ENCODE results near the gene SCAF1. TPM values are rescaled to one million over a fixed set of nuclear protein-coding genes. Genes with fewer than 3 reads are reported as not detected.

The SCAF1 gene
- total RNA-seq, 1 experiment from 2014 or later, result 81.3 TPM

DNA sequence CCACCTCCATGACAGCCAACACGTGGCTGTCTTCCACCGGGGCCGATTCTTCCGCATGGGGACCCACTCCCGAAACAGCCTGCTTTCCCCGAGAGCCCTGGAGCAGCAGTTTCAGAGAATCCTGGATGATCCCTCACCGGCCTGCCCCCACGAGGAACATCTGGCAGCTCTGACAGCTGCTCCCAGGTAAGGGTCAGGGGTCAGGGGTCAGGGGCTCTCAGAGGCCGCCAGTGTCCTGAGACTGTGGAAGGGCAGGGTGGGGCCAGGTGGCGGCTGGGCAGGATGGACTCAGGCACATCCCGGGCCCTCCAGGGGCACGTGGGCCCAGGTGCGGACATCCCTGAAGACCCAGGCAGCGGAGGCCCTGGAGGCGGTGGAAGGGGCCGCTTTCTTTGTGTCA lies 63.9 kb downstream of the SCAF1 start:
- no peaks in the 10 kb centered on the region for H3K27me3 Mint-ChIP-seq (ENCODE audit: insufficient read depth, unreplicated experiment)

More for the DNA sequence above, 63.9 kb downstream of the SCAF1 start:
- intact Hi-C loops (cut with micrococcal nuclease), result no loop called here
- no TSS peak for BruUV-seq (replicated peaks)
- Mint-ChIP-seq H3K4me3 (ENCODE audit: unreplicated experiment) (no peak overlapping the region), H3K9me3 (ENCODE audit: unreplicated experiment) (peaks cover 7% of the 10 kb centered on the region), H3K27ac (ENCODE audit: low read depth, unreplicated experiment) (no peak overlapping the region), H3K4me1 (ENCODE audit: insufficient read depth, unreplicated experiment) (peaks cover 5% of the 10 kb centered on the region), H3K36me3 (ENCODE audit: insufficient read depth, unreplicated experiment) (no peaks in the 10 kb centered on the region)
- TF ChIP-seq, protein P1, sequence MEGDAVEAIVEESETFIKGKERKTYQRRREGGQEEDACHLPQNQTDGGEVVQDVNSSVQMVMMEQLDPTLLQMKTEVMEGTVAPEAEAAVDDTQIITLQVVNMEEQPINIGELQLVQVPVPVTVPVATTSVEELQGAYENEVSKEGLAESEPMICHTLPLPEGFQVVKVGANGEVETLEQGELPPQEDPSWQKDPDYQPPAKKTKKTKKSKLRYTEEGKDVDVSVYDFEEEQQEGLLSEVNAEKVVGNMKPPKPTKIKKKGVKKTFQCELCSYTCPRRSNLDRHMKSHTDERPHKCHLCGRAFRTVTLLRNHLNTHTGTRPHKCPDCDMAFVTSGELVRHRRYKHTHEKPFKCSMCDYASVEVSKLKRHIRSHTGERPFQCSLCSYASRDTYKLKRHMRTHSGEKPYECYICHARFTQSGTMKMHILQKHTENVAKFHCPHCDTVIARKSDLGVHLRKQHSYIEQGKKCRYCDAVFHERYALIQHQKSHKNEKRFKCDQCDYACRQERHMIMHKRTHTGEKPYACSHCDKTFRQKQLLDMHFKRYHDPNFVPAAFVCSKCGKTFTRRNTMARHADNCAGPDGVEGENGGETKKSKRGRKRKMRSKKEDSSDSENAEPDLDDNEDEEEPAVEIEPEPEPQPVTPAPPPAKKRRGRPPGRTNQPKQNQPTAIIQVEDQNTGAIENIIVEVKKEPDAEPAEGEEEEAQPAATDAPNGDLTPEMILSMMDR (IDR thresholded peaks at IDR 0.05; ENCODE audit: unreplicated experiment), result no peak
- ChIA-PET CTCF (interaction anchor here (0.6 to 0.7 kb wide), 2 partner anchors 12 to 26 kb away, joined by 3 to 4 read pairs; no protein-coding TSS in a partner anchor), POLR2A (no interaction called here)
- DNase-seq (ENCODE audit: unreplicated experiment), result no peak

Small RNAs within 50 kb of the gene (microRNA-seq; reads per million reads assigned to microRNA genes)
- not detected for gene MIR5088

Other genes starting within 250 kb of the SCAF1 start
- not detected in 2 replicates for gene PTH2, start 218.8 kb upstream of the SCAF1 start, total RNA-seq (2022)
- gene GFY, start 216.8 kb upstream of the SCAF1 start, total RNA-seq (2022), result not detected in 2 replicates
- gene SLC17A7, start 200.7 kb upstream of the SCAF1 start, total RNA-seq (2022), result not detected in 2 replicates
- gene PIH1D1, start 190.4 kb upstream of the SCAF1 start, total RNA-seq (2022), result 86.3 and 116 TPM in 2 replicates
- 28.4 and 34.2 TPM in 2 replicates for gene ALDH16A1, start 189.0 kb upstream of the SCAF1 start, total RNA-seq (2022)
- gene FLT3LG, start 168.0 kb upstream of the SCAF1 start, total RNA-seq (2022), result 1.5 and 3.6 TPM in 2 replicates
- gene RPL13A, start 154.6 kb upstream of the SCAF1 start, total RNA-seq (2022), result 3,716 and 3,819 TPM in 2 replicates
- gene RPS11, start 145.8 kb upstream of the SCAF1 start, total RNA-seq (2022), result 2,096 and 2,306 TPM in 2 replicates
- not detected in 2 replicates for gene FCGRT, start 129.5 kb upstream of the SCAF1 start, total RNA-seq (2022)
- gene RCN3, start 114.2 kb upstream of the SCAF1 start, total RNA-seq (2022), result not detected in 2 replicates
- 54.4 and 57.9 TPM in 2 replicates for gene NOSIP, start 61.7 kb upstream of the SCAF1 start, total RNA-seq (2022)
- gene PRRG2, start 60.9 kb upstream of the SCAF1 start, total RNA-seq (2022), result 3.9 and 4.7 TPM in 2 replicates
- gene PRR12, start 51.0 kb upstream of the SCAF1 start, total RNA-seq (2022), result 19.0 and 20.2 TPM in 2 replicates
- 37.6 and 56.5 TPM in 2 replicates for gene RRAS, start 2.1 kb upstream of the SCAF1 start, total RNA-seq (2022)
- 65.6 and 82.2 TPM in 2 replicates for gene IRF3, start 23.6 kb downstream of the SCAF1 start, total RNA-seq (2022)
- 29.4 and 36.0 TPM in 2 replicates for gene BCL2L12, start 23.7 kb downstream of the SCAF1 start, total RNA-seq (2022)
- 236 and 304 TPM in 2 replicates for gene PRMT1, start 35.1 kb downstream of the SCAF1 start, total RNA-seq (2022)
- 1.8 and 2.9 TPM in 2 replicates for gene ADM5, start 47.4 kb downstream of the SCAF1 start, total RNA-seq (2022)
- not detected in 2 replicates for gene CPT1C, start 48.9 kb downstream of the SCAF1 start, total RNA-seq (2022)
- not detected in 2 replicates for gene TSKS, start 121.1 kb downstream of the SCAF1 start, total RNA-seq (2022)
- 70.5 and 80.0 TPM in 2 replicates for gene AP2A1, start 124.8 kb downstream of the SCAF1 start, total RNA-seq (2022)
- 10.9 and 19.0 TPM in 2 replicates for gene FUZ, start 171.1 kb downstream of the SCAF1 start, total RNA-seq (2022)
- gene MED25, start 176.1 kb downstream of the SCAF1 start, total RNA-seq (2022), result 39.9 and 43.2 TPM in 2 replicates
- gene PTOV1, start 208.9 kb downstream of the SCAF1 start, total RNA-seq (2022), result 68.5 and 78.8 TPM in 2 replicates
- 70.7 and 90.3 TPM in 2 replicates for gene PNKP, start 225.4 kb downstream of the SCAF1 start, total RNA-seq (2022)
- gene AKT1S1, start 235.1 kb downstream of the SCAF1 start, total RNA-seq (2022), result 74.7 and 79.2 TPM in 2 replicates
- 25.2 and 25.5 TPM in 2 replicates for gene TBC1D17, start 235.5 kb downstream of the SCAF1 start, total RNA-seq (2022)

Measured in MCF 10A (cell line).